Glomerular visceral epithelial cell (primary cell): Measurements from ENCODE around the gene ICOS.
"Not testable (repeated sequence)": the region's sequence is repeated elsewhere in the genome, so short reads cannot be mapped to it uniquely, and the experiment has no call there.

ENCODE experiments used
- DNase-seq: peaks from one replicate; pipeline ENCODE4 v3.0.0-alpha.2; 2016; ENCODE audit errors: extremely low spot score

ICOS gene

DNA sequence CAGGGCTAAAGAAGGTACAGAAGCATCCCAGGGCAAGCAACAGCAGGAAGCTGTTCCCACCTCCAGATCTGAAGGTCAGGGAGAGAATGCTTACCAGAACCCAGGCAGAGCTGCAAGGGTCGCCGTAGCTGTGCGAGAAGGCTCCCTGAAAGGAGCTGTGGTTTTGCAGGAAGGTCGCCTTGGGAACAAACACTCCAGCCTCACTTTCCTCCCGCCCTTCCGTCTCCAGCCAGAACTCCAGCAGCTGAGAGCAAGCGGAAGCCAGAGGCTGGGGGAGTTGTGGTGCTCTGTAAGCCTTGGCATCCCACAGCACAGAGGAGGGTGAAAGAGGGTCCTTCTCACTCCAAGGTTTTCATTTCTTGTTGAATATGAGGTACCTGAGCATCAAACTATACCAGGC lies 18.3 kb upstream of the ICOS start:
- DNase-seq, result no peak

DNA sequence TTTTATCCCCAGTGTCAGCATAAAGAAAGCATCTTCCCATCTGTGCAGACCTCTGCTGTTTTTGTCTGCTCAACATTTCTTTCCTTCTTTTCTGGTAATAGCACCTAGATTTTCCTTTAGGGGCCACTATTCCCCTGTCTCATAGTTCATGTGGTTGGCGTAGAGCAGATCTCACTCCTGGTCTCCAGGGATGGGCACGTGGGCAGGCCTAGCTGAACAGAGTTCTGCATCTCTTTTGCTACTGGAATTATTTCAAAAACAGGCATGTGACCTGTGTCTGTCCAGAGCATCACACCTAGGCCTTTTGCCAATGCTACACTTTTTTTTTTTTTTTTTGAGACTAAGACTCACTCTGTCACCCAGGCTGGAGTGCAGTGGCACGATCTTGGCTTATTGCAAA lies 17.7 kb upstream of the ICOS start:
- DNase-seq, result no peak

DNA sequence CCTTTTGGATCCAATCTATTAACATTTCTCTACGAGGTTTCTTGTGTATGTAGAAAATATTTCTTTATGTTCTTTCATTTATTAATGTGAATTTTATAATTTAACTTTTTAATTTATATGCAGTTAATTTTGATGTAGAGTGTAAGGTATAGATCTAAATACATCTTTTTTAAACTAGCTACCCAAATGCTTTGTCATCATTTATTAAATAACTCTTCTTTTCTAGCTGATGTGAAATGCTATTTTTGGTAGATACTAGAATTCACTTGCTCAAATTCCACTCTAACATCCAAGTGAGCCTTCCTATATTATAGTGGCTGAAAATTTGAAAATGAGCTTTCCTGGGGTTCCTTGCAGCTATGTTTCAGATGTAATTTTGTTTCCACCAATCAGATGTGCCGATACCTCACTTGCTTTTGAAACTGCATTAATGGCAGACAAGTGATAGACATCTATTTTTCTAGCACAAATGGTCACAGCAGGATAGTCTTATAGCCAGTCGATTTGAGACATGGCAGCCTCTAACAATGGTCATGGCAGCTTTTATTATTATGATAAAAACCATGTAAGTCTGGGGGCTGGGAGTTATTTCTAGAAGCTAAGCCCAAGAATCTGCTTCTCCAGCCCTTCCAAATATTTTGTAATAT lies 10.9 kb upstream of the ICOS start:
- DNase-seq, result no peak

DNA sequence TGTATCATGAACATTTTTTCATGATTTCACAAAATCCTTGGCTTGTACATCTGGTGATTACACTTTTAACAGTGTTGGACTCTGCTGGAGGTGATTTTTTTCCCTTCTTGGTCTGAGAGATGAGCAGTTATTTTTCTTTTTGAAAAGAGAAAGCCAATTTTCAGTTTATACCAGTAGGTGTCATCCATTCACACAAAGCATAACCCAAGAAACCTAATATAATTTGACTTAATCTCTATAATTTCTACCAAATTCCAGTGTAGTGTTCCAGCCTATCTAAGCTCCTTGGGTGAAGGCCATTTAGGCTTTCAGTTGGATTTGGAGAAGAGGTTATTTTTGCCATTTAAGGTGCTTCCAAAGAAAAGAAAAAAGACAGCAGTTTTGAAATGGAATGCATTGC lies 7.7 kb upstream of the ICOS start:
- DNase-seq, result no peak

DNA sequence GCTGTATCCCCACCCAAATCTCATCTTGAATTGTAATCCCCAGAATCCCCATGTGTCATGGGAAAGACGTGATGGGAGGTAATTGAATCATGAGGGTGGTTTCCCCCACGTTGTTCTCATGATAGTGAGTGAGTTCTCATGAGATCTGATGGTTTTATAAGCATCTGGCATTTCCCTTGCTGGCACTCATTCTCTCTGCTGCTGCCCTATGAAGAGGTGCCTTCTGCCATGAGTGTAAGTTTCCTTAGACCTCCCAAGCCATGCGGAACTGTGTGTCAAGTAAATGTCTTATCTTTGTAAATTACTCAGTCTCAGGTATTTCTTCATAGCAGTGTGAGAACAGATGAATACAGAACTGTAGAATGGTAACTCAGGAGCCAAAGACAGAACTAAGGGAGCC lies 5.3 kb upstream of the ICOS start:
- DNase-seq, result not testable (repeated sequence)

DNA sequence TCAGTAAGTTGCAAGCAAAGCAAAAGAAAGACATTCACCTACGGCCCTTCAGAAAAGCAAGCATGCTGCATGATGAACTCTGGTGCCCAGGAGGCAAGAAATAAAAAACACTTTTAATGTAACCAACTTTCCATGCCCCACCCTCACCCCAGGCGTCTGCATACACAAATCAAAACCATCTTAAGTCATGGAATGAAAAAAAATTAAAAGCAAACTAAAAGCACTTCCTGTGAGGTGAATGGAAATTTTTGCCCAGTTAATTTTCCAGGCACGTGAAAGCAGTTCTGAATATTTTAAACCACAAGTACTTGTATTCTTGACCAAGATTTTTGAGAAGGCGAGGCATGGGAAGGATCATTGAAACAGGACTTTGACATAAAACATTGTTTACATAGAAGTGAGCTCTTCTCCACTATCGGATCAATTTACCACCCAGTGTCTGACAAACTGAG lies 2.5 kb upstream of the ICOS start:
- DNase-seq, result no peak

DNA sequence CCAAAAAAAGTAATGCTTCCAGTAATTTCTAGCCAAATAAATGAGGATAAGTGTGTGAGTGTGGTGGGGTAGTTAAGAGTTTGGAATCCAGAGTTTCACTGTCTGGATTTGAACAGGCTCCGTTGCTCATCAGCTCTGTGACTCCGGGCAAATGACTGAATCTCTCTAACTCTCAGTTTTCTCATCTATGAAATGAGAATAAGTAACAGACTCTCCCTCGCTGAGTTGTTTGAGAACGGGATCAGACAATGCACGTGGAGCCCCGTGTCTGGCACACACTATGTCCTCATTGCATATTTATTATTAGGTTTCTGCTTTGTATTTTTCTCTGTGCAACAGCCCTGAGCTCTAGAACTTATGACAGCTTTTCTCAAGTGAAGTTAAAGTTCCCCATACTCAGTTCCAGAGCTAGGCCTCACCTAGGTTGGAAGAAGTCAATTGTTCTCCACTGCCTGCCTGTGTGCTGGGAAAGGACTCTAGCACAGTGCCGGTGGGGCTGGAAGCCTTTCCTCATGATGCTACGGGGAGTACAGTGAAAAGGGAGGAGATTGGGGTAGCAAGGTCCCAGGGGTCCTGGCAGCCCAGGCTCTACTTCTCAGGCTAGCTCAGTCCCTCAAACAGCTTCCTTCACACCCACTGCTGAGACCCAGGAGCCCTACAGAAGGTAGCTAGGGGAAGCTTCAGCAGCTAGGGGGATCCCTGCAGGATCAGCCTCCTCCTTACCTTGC lies 1.7 kb upstream of the ICOS start:
- DNase-seq, result no peak

DNA sequence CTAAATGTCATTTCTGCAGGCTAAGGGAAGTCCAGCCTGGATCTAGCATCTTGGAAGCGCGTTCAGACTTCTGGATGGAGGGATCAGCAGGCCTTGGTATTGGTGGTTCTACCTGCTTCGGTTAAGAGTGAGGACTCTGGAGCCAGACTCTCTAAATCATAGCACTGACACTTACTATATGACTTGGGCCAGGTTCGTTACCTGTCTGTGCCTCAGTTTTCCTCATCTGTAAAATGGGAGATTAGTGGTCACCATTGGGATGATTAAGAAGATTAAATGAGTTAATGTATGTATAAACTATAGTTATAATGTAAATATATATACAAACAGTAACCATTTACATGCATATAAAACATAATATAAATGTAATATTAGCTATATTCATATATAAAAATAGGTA lies 995 bp upstream of the ICOS start:
- DNase-seq, result no peak

DNA sequence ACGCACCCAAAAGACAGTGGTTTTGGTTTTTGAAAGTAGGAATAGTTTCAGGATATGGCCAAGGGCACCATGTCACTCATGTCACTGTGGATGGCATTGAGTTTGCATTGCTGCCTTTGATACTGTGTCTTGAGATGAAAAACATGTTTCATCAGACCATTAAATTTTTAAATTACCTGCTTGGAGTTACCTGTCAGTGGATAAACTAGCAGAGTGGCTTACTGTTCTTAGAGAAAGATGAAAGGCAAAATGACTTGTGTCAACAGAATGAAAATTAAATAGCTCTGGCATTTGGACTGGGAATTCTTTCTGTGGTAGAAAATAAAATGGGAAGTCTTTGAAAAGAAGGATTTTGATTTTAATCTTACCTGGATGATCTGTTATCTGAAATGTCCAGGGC lies 386 bp downstream of the ICOS start:
- DNase-seq, result no peak

DNA sequence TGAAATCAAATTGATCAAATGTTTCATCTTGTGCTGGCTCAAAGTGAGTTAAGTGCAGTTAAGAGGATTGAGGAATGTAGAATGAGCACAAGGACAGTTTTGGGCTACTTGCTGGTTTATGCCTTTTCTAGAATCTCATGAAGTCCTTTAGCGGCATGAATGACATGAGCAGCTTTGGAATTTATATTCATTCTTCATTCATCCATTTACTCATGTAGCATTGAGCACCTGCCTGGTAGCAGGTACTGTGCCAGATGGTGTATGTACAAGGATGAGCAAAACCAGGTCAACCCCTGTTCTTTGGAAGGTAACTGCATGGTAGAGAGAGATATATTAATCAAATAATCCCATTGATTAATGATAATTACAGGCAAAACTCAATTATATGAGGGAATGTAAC lies 1.2 kb downstream of the ICOS start:
- DNase-seq, result no peak

DNA sequence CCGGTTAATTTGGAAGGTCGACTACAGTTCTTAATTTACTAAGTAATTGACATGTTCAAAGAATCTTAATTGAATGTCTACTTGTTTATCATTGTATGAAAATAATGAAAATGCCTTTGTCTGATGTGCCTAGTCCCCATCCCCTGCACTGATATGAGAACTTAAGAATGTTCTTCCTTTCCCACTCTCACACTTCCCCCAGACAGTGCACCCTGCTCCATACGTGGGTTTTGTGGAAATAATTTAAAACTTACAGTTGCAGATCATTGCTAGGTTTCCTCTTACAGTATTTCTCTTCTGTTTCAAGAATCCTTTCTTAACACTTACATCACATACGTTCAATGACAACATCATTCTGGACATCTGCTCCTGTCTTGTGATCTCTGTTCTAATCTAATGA lies 3.5 kb downstream of the ICOS start:
- no peak for DNase-seq

DNA sequence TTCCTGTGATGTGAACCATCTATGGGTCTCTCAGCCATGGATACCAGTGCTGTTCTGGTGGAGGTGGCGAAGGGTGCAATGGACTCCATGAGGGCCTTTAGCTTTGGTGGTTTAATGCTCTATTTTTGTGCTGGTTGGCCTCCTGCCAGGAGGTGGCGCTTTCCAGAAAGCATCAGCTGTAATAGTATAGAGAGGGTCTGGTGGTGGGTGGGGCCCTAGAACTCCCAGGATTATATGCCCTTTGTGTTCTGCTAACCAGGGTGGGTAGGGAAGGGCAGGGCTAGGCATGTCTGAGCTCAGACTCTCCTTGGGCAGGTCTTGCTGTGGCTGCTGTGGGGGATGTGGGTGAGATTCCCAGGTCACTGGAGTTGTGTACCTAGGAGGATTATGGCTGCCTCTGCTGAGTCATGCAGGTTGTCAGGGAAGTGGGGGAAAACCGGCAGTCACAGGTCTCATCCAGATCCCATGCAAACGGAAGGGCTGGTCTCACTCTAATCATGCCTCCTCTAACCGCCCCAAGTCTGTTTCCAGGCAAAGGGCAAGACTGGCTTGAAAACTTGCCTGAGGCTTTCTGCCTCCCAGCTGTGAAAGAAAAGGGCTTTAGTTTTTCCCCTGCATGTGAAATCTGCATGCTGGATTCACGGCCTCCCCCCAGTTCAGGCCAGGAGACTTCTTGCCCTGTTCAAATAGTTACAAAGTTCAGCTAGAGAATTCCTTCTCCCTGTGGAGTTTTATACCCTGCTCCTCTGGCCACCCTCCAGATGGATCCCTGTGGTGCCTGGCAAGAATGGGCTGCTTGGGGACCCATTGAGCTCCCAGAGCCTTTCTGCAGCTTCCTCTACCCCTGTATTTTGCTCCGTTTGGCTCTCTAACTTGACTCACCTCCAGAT lies 7.2 kb downstream of the ICOS start:
- DNase-seq, result not testable (repeated sequence)

DNA sequence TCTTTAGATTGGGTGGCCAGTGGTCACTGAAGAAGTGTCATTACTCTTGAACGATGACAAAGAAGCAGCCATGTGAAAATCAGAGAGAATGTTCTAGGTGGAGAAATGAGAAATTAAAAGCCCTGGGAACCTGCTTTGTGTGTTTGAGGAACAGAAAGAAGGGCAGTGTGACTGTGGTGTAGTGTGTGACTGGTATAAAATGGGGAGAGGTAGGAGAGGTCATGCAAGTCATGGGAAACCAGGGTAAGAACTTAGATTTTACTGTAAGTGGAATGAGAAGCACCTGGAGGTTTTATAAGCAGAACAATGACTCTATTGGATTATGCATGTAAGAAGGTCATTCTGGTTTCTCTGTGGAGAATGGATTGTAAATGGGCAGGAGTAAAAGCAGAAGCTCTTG lies 12.2 kb downstream of the ICOS start:
- DNase-seq, result no peak

DNA sequence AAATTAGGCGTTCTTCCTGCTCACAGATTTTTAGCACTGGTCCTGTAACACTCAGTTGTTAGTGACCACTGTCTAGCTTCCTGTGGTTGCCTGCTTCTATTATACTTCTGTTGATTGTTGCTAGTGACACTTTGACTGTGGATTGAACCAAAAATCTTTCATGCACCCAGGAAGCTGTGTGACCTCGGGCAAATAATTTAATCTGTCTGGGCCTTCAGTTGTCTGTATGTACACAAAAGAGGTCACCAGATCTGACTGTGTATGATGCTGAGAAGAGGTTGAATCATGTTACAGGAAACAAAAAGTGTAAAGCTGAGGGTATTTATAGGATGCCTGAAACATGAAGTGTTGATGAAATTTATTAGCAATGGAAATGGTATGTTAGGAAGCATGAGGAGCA lies 12.7 kb downstream of the ICOS start:
- no peak for DNase-seq

DNA sequence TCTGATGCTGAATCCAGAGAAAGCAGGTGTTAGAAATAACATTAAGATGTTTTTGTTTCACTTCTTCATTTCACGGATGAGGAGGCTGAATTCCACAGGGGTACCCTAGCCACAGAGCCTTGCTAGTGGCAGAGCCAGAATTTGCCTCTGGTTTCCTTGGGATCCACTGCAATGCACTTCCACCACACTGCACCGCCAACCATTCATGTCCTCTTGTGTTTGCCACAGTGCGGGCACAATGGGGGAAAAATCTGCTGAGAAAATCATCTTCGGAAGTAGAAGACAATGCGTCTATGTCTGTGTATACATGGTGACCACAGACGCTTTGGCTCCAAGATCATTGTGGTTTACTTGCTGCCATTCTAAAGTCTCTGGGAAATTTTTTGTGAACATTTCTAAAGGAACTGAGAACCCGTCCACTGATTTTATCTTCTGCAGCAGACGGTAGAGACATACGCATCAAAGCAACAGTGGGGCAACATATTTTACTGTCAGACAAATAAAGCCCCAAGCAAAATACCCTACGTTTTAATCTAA lies 14.9 kb downstream of the ICOS start:
- no peak for DNase-seq

DNA sequence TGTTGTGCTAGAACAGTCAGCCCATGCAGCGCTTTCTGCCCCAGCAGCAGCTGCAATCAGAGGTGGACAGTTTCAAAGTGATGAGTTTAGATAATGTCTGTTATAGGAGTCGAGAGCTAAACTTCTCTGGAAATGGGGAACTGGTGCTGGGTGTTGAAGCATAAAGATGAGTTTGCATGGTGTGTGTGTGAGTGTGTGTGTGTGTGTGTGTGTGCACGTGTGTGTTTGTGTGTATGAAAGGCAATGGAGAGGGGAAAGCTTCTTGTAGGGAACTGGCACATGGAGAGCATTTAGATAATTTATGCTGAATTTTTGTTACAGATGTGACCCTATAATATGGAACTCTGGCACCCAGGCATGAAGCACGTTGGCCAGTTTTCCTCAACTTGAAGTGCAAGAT lies 22.7 kb downstream of the ICOS start:
- no peak for DNase-seq

DNA sequence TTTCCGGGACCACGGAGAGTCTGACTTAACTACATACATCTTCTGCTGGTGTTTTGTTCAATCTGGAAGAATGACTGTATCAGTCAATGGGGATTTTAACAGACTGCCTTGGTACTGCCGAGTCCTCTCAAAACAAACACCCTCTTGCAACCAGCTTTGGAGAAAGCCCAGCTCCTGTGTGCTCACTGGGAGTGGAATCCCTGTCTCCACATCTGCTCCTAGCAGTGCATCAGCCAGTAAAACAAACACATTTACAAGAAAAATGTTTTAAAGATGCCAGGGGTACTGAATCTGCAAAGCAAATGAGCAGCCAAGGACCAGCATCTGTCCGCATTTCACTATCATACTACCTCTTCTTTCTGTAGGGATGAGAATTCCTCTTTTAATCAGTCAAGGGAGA lies 23.1 kb downstream of the ICOS start:
- DNase-seq, result no peak

DNA sequence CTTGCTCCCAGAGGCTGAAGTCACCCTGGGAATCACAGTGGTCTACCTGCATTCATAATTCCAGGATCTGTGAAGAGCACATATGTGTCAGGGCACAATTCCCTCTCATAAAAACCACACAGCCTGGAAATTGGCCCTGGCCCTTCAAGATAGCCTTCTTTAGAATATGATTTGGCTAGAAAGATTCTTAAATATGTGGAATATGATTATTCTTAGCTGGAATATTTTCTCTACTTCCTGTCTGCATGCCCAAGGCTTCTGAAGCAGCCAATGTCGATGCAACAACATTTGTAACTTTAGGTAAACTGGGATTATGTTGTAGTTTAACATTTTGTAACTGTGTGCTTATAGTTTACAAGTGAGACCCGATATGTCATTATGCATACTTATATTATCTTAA lies 24.2 kb downstream of the ICOS start:
- no peak for DNase-seq

DNA sequence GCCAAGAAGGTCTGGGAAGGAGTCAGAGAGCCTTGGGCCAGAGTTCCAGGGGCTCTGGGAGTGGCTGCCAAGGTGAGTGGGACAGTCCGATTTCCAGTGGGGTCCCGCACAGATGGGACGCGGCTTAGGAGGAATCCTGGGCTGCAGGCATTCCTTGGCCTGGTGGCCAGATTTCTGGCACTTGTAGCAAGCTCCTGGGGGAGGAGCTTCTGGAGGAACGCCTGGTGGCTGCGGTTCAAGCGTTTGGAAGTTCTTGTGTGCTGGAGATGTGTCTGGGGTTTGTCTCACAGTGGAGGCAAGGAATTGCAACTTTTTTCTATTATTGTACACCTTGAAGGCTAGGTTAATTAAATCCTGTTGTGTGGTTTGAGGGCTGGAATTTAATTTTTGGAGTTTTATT lies 28.6 kb downstream of the ICOS start:
- DNase-seq, result not testable (repeated sequence)

DNA sequence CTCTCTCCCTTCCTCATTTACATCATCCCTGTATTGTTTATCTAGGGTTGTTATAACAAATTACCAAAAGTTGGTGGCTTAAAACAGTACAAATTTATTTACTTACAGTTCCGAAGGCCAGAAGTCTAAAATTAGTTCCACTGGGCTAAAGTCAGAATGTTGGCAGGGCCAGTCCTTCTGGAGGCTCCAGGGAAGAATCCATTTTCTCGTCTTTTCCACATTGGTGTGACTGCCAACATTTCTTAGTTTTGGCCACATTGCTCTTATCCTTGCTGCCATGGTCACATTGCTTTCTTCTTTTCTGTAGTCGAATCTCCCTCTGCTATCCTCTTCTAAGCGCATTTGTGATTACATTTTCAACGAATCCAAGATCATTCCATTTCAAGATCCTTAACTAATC lies 34.7 kb downstream of the ICOS start:
- no peak for DNase-seq

DNA sequence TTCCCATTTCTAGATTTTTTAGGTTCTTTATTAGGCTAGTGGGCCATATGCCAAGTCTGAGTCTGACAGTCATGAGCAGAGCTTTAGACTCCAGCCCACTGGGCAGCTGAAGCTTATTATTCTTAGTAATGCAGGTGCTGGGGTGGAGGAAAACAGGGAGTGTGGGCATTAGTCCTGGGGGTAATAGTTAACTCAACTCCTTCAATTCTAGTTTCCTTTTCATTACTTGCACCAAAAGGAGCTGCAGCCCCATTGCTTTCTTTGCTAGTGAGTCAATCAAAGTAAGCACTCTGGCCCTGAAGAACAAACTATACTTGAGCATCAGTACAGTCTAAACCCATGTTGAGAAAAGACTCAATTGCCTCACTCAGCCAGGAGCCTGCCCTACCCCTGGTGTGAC lies 35.5 kb downstream of the ICOS start:
- no peak for DNase-seq

DNA sequence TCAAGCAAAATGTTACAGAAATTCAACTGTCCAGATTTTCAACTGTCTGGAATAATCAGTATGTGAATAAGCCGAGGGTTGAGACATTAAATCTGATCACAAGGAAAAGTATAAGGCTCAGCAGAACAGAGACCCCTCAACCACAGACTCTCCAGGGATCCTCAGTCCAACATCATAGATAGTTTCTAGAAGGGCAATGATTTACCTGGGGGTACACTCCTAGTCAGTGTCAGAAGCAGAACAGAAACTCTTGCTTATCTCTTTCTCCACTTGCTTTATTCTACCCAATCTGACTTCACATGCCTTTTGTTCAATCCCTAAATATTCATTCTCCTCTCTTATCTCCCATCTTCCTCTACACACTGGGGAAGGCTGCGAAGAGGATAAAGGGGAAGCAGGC lies 36.4 kb downstream of the ICOS start:
- DNase-seq, result no peak

DNA sequence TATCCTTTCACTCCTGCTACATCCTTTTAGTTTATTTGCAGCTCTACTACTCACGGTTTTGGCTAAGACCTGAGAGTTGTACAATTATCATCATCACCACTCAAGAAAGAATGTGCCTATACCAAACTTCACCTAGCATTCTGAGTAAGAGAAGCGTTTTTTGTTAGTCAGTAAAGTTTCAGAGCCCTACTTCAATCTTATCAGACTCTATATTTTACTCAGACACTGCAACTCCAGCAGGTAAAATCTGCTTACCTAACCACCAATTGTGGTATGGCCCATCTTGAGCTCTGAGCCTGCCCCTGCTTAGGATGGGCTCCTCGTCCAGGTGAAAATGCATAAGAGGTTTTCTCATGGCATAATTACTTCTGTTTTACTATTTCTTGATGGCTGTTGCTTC lies 37.1 kb downstream of the ICOS start:
- DNase-seq, result no peak
